K562 (cell line): ENCODE data around the gene KIAA1614.

ENCODE experiments used
- CTCF ChIP-seq, 3 experiments: IDR thresholded peaks in 2 of 3; conservative IDR thresholded peaks in 1 of 3; 2 replicates each; pipeline ENCODE4 v1.5.1; 2011 to 2012; ENCODE audit warnings: low read length in 3 of 3, mild to moderate bottlenecking in 3 of 3, control low read depth in 2 of 3, improper control_type of control experiment in 1 of 3, inconsistent platforms in 1 of 3, low read depth in 1 of 3, mixed read lengths in 1 of 3, moderate library complexity in 1 of 3; ENCODE audit not compliant: insufficient read depth in 2 of 3
- ESRRA ChIP-seq: fragments of 450-650 bp; IDR thresholded peaks from 2 replicates; pipeline ENCODE4 v1.6.1; 2014; ENCODE audit warnings: low read depth, mild to moderate bottlenecking, moderate library complexity, borderline replicate concordance
- HMGXB4 ChIP-seq: sonication (generic); formaldehyde crosslinking; IDR thresholded peaks from 2 replicates; pipeline ENCODE4 v1.8.1; 2023; ENCODE audit warnings: mild to moderate bottlenecking, missing genetic modification reagents
- LEF1 ChIP-seq: fragments of 450-650 bp; IDR thresholded peaks from 2 replicates; pipeline ENCODE4 v1.6.1; 2016; ENCODE audit warnings: mild to moderate bottlenecking
- RBBP5 ChIP-seq: fragments of 200-600 bp; sonication (generic); IDR thresholded peaks from 2 replicates; pipeline ENCODE4 v1.6.1; 2012; ENCODE audit warnings: borderline replicate concordance, mild to moderate bottlenecking, low read length, control low read depth, inconsistent platforms; ENCODE audit not compliant: insufficient read depth, poor library complexity, severe bottlenecking
- STAT6 ChIP-seq: sonication (generic); formaldehyde crosslinking; IDR thresholded peaks from 2 replicates; pipeline ENCODE4 v1.8.1; 2023; ENCODE audit warnings: mild to moderate bottlenecking, missing genetic modification reagents
- TAF1 ChIP-seq: IDR thresholded peaks from 2 replicates; pipeline ENCODE4 v1.6.1; 2011; ENCODE audit warnings: mild to moderate bottlenecking, low read length, moderate library complexity; ENCODE audit not compliant: insufficient read depth, control insufficient read depth, severe bottlenecking; ENCODE audit errors: extremely low read depth
- TGIF2 ChIP-seq: sonication (generic); formaldehyde crosslinking; IDR thresholded peaks from 2 replicates; pipeline ENCODE4 v1.8.1; 2022; ENCODE audit warnings: mild to moderate bottlenecking, missing genetic modification reagents, moderate library complexity
- ZBTB1 ChIP-seq: sonication (generic); formaldehyde crosslinking; IDR thresholded peaks from 2 replicates; pipeline ENCODE4 v1.8.1; 2023; ENCODE audit warnings: missing genetic modification reagents, low read depth, mild to moderate bottlenecking, borderline replicate concordance
- ZNF592 ChIP-seq: fragments of 450-650 bp; IDR thresholded peaks from 2 replicates; pipeline ENCODE4 v1.6.1; 2017; ENCODE audit warnings: antibody characterized with exemption, mild to moderate bottlenecking
- ZNF609 ChIP-seq: sonication (generic); formaldehyde crosslinking; IDR thresholded peaks from 2 replicates; pipeline ENCODE4 v1.8.1; 2023; ENCODE audit warnings: missing genetic modification reagents, mild to moderate bottlenecking, borderline replicate concordance

- TF ChIP-seq STAT6 (CRISPR knock-in tag) (no peak), ZBTB1 (CRISPR knock-in tag) (no peak), ESRRA (no peak), TGIF2 (no peak), RBBP5 (no peak), LEF1 (no peak), ZNF592 (no peak), TAF1 (no peak), HMGXB4 (CRISPR knock-in tag) (no peak), CTCF (IDR thresholded peaks at IDR 0.05 in 2 of 3, conservative IDR thresholded peaks at IDR 0.05 in 1 of 3; ENCODE audit: insufficient read depth in 2 of 3, low read depth in 1 of 3, low read length in 3 of 3) (no peak), ZNF609 (CRISPR knock-in tag) (no peak)
Measured at GRCh38 chr1:180953291-180954004, 40.8 kb downstream of the KIAA1614 start.
